HEK293T (cell line): ENCODE data around the gene PTPRM.

Source experiments
- CTCF ChIA-PET: fragments of 350-600 bp; formaldehyde crosslinking; extraction: SDS; loops from one replicate; lab custom pipeline; 2021; ENCODE audit warnings: antibody characterized with exemption, inconsistent platforms; lab: Yijun Ruan, JAX
- POLR2A ChIA-PET: fragments of 350-600 bp; formaldehyde crosslinking; extraction: SDS; loops from one replicate; lab custom pipeline; 2020; ENCODE audit warnings: antibody characterized with exemption, inconsistent platforms; lab: Yijun Ruan, JAX
- DNase-seq: peaks from one replicate; pipeline ENCODE4 v3.0.0; 2012; ENCODE audit warnings: mixed read lengths; ENCODE audit errors: extremely low spot score
- ARNT ChIP-seq: fragments of 450-650 bp; IDR thresholded peaks from 2 replicates; pipeline ENCODE4 v1.6.1; 2017; ENCODE audit warnings: mild to moderate bottlenecking
- BHLHE40 ChIP-seq: fragments of 450-650 bp; IDR thresholded peaks from 2 replicates; pipeline ENCODE4 v1.6.1; 2016; ENCODE audit warnings: mild to moderate bottlenecking, moderate library complexity, borderline replicate concordance
- CTBP1 ChIP-seq: fragments of 450-650 bp; IDR thresholded peaks from 2 replicates; pipeline ENCODE4 v1.6.1; 2016; ENCODE audit warnings: borderline replicate concordance
- ELF4 ChIP-seq: fragments of 450-650 bp; IDR thresholded peaks from 2 replicates; pipeline ENCODE4 v1.6.1; 2017; ENCODE audit warnings: antibody characterized with exemption
- FOXA1 ChIP-seq: fragments of 450-650 bp; IDR thresholded peaks from 2 replicates; pipeline ENCODE4 v1.6.1; 2016; ENCODE audit warnings: mild to moderate bottlenecking
- FOXK2 ChIP-seq: fragments of 450-650 bp; IDR thresholded peaks from 2 replicates; pipeline ENCODE4 v1.6.1; 2016; ENCODE audit warnings: mild to moderate bottlenecking
- FOXM1 ChIP-seq: fragments of 450-650 bp; IDR thresholded peaks from 2 replicates; pipeline ENCODE4 v1.6.1; 2017; ENCODE audit warnings: mild to moderate bottlenecking, borderline replicate concordance
- HDGF ChIP-seq: fragments of 450-650 bp; IDR thresholded peaks from 2 replicates; pipeline ENCODE4 v1.6.1; 2017; ENCODE audit warnings: antibody characterized with exemption, borderline replicate concordance
- L3MBTL2 ChIP-seq: fragments of 450-650 bp; conservative IDR thresholded peaks from 2 replicates; pipeline ENCODE4 v1.6.1; 2016; ENCODE audit warnings: mild to moderate bottlenecking
- LEF1 ChIP-seq: fragments of 450-650 bp; IDR thresholded peaks from 2 replicates; pipeline ENCODE4 v1.6.1; 2017; ENCODE audit warnings: mild to moderate bottlenecking, borderline replicate concordance
- NFRKB ChIP-seq: fragments of 450-650 bp; IDR thresholded peaks from 2 replicates; pipeline ENCODE4 v1.6.1; 2016; ENCODE audit warnings: mild to moderate bottlenecking, moderate library complexity
- PKNOX1 ChIP-seq: fragments of 450-650 bp; IDR thresholded peaks from 2 replicates; pipeline ENCODE4 v1.6.1; 2016
- SP1 ChIP-seq: fragments of 450-650 bp; IDR thresholded peaks from 2 replicates; pipeline ENCODE4 v1.6.1; 2017
- SUZ12 ChIP-seq: fragments of 450-650 bp; IDR thresholded peaks from 2 replicates; pipeline ENCODE4 v1.6.1; 2016; ENCODE audit warnings: mild to moderate bottlenecking
- TARDBP ChIP-seq: fragments of 450-650 bp; IDR thresholded peaks from 2 replicates; pipeline ENCODE4 v1.6.1; 2016
- ZNF384 ChIP-seq: fragments of 450-650 bp; IDR thresholded peaks from 2 replicates; pipeline ENCODE4 v1.6.1; 2016

The PTPRM gene

GRCh38 chr18:7931763-7932162 is 364.6 kb downstream of the PTPRM start:
- ChIA-PET CTCF (no interaction called here), POLR2A (no interaction called here)
- no peak for DNase-seq
- TF ChIP-seq ARNT = no peak
- no peak for TF ChIP-seq FOXM1
- TF ChIP-seq SP1 = no peak
- no peak for TF ChIP-seq FOXK2
- no peak for TF ChIP-seq HDGF

GRCh38 chr18:7937268-7937667 is 370.2 kb downstream of the PTPRM start:
- ChIA-PET POLR2A (no interaction called here), CTCF (no interaction called here)
- no peak for DNase-seq
- no peak for TF ChIP-seq FOXA1

GRCh38 chr18:7939521-7939920 is 372.4 kb downstream of the PTPRM start:
- DNase-seq = no peak
- ChIA-PET CTCF (no interaction called here), POLR2A (no interaction called here)
- TF ChIP-seq BHLHE40 (no peak), L3MBTL2 (no peak), SUZ12 (no peak), NFRKB (no peak), TARDBP (no peak), FOXM1 (no peak), LEF1 (no peak)

- no peak for DNase-seq
- CTCF ChIA-PET = no interaction called here
- POLR2A ChIA-PET = no interaction called here
- TF ChIP-seq FOXA1 (no peak), BHLHE40 (no peak), NFRKB (no peak), FOXK2 (no peak), SUZ12 (no peak), L3MBTL2 (no peak), ARNT (no peak), SP1 (no peak), TARDBP (no peak)
These were observed 373.3 kb downstream of the PTPRM start for GRCh38 chr18:7940379-7940778.

GRCh38 chr18:7940971-7941370 is 373.9 kb downstream of the PTPRM start:
- POLR2A ChIA-PET = no interaction called here
- TF ChIP-seq LEF1 (no peak), L3MBTL2 (no peak), ELF4 (no peak), FOXA1 (no peak), TARDBP (no peak), SUZ12 (no peak), HDGF (no peak)
- DNase-seq = no peak
- CTCF ChIA-PET = no interaction called here

GRCh38 chr18:7941533-7941932 is 374.4 kb downstream of the PTPRM start:
- ChIA-PET POLR2A (no interaction called here), CTCF (no interaction called here)
- TF ChIP-seq SP1 = no peak
- no peak for TF ChIP-seq CTBP1
- TF ChIP-seq FOXA1 = no peak
- no peak for TF ChIP-seq ZNF384
- no peak for TF ChIP-seq FOXM1
- TF ChIP-seq SUZ12 = no peak
- no peak for TF ChIP-seq HDGF
- TF ChIP-seq FOXK2 = no peak
- no peak for TF ChIP-seq LEF1
- TF ChIP-seq TARDBP = no peak
- TF ChIP-seq ARNT = no peak
- no peak for TF ChIP-seq L3MBTL2
- no peak for TF ChIP-seq NFRKB
- DNase-seq = no peak

GRCh38 chr18:7945882-7946281 is 378.8 kb downstream of the PTPRM start:
- ChIA-PET POLR2A (no interaction called here), CTCF (no interaction called here)
- no peak for DNase-seq

GRCh38 chr18:7946734-7947377 is 379.7 kb downstream of the PTPRM start:
- ChIA-PET CTCF (no interaction called here), POLR2A (no interaction called here)
- TF ChIP-seq ZNF384 = no peak
- DNase-seq = no peak

More at GRCh38 chr18:7945882-7946281, 378.8 kb downstream of the PTPRM start:
- TF ChIP-seq CTBP1 = no peak
- no peak for TF ChIP-seq BHLHE40
- TF ChIP-seq ZNF384 = no peak
- no peak for TF ChIP-seq HDGF
- no peak for TF ChIP-seq FOXA1
- no peak for TF ChIP-seq PKNOX1
- no peak for TF ChIP-seq TARDBP
